GM18909 (cell line): ENCODE measurements around the gene CFAP97D1.

Experiments used
- ATAC-seq: cut with Tn5 transposase; IDR thresholded peaks from one replicate; pipeline ENCODE4 v1.9.1; 2021; ENCODE audit warnings: mild to moderate bottlenecking; ENCODE audit not compliant: unreplicated experiment, poor library complexity

The CFAP97D1 gene

DNA sequence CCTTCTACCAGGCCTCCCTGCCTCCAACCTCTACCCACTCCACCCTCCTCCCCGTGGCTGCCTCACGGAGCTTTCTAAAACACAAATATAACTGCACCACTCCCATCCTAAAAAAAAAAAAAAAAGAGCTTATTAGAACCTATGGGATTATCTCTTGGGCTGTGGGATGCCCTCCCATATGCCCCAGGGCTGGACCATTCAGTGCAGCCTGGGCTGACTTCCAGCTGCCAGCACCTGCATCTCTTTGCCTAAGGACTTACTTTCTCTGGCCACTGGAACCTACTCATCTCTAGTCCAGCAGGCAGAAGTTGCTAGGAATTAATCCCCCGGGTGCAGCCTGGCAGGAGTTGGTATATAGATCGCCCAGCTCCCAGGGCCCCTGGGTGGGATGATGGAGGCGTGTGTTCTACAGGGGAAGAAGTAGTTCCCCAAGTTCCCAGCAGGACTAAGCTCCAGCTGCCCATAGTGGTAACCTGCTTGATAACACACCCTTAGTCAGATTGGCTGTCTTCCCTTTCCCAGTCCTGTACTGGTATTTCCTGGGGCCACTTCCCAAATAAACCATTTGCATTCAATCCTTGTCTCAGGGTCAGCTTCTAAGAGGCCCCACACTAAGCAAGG is 42.4 kb downstream of the CFAP97D1 start:
- no peak for ATAC-seq

DNA sequence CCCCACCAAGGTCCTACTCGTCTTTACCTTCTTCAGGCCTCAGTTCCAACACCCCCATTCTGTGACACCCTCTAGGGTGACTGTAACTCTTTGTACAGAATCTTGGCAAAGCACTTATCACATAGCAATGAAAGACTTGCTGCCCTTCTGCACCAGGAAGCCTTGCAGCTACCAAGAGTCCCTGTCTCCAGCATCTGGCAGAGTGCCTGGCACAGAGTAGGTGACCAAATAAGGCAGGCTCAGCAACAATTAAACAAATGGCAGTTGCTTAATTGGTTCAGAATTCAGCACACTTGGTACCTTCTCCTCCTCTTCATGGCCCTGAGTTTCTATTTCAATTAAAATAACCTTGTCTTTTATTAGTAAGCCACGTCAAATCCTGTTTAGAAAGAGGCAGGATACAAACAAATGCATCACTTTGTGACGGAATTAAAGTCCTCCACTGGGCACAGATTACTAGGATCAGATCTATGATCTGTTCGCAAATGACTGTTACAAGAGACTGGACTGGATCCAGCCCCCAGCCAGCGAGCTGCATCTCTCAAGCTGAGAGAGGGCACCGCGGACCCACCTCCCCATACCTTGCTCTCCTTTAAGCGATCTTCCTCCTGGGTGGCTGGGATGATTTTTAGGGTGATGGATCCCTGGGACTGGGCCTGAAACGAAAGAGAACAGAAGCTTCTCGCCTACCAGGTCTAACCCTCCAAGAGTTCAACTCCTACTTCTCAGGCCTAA is 43.3 kb downstream of the CFAP97D1 start:
- no peak for ATAC-seq

DNA sequence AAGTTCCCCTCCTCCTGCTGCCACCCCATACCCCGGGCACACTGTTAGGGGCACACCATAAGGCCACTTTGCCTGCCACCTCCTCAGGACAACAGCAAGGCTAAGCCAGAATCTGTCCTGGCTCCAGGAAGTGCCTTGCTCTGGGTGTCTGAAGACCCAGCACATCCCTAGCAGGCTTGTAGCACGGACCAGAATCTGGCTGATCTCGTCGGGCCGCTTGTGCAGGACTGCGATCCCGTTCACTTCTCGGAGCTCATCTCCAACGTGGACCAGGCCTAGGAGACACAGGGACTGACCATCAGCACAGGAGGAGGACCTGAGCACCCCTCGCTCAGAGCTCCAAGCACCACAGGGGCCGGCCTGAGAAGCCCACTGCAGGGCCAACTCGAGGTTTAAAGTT is 45.3 kb downstream of the CFAP97D1 start:
- ATAC-seq: no peak

DNA sequence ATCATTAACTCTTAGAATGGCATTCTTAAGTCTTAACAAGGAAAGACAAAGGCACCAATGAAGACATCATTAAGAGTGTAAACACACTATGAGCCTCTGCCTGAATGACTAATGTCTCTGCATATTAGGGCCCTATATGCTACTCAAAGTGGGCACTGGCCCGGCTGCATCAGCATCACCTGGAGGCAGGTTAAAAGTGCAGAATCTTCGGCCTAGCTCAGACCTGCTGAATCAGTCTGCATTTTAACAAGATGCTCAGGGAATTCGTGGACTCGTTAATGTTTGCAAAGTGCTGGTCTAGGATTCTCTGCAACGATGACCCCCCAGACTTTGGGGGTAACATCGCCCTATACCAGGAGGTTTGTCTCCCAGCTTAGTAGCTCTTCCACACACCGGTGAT is 46.0 kb downstream of the CFAP97D1 start:
- ATAC-seq: no peak

DNA sequence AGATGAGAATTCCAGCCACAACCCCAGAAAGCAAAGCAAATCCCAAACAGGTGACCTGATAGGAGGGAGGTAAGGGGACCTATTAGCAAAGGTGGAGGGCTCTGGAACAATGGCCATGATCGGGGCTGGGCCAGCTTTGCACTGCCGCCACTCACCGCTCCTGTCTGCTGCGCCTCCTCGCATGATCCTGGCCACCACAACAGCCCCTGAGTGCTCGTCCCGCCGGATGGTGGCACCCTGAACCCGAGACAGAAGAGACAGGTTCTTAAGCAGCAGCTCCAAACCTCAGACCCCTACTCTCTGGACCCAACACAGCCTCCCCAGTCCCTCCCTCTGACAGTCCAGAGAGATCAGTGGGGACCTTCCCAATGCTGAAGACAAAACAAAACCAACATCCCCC is 47.4 kb downstream of the CFAP97D1 start:
- ATAC-seq: no peak

DNA sequence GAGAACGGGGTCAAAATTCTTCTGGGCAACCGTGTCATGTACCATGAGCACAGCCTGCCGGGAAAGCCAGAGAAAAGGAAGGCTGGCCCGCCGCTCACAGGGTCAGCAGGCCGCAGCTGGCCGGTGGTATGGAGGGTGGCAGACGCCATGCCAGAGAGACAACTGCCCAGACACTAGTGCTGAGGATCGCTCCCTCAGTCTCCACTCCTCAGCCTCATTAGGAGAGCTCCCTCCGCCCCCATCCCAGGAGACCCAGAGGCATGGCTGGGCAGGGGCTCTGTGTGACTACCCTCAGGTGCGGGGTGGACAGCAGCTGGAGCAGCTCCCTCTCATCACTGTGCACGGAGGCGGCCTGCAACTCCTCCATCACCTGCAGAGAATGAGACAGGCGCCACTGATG is 49.5 kb downstream of the CFAP97D1 start:
- no peak for ATAC-seq

DNA sequence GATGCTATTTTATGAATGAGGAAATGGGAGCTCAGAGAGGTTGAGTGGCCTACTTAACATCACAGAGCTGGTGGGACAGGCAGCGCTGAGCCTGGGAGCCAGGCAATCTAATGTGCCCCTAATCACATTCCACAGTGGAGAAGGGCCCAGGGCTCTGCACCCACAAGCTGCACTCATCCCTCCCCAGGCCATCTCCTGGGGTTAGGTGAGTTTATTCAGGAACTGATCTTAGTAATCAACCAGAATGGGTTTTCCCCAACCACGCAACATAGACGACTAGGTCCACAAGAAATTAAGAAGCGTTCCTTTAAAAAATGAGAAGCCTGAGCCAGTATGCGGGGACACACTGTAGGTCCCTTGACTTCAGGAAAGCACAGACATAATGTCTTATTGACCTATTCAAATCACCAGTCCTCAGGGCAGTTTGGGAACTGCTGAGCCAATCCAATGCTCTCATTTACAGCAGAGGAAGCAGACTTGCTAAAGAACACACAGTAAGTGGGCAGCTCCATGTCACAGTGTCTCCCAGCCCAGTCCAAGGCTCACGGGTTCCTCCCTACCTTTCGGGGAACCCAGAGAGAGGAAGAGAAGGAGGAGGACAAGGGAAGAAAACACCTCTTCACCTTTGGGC is 50.4 kb downstream of the CFAP97D1 start:
- no peak for ATAC-seq

DNA sequence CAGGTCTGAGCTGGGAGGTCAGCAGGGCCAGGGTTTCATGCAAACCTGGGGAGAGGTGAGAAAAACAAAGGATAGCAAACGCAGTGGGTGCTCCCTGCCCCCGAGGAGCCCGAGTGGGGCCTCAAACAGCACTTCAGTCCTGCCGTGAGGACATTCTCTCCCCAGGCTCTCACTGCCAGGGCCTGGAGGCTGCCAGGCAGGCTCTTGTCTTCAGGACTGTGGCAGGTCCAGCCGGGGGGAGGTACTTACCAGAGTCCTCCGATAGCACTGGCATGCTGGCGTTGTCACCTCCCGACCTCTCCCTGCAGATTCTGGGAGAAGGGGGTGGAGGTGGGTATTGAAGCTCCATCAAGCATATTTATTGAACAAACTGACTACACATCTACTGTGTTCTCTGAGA is 51.4 kb downstream of the CFAP97D1 start:
- no peak for ATAC-seq

DNA sequence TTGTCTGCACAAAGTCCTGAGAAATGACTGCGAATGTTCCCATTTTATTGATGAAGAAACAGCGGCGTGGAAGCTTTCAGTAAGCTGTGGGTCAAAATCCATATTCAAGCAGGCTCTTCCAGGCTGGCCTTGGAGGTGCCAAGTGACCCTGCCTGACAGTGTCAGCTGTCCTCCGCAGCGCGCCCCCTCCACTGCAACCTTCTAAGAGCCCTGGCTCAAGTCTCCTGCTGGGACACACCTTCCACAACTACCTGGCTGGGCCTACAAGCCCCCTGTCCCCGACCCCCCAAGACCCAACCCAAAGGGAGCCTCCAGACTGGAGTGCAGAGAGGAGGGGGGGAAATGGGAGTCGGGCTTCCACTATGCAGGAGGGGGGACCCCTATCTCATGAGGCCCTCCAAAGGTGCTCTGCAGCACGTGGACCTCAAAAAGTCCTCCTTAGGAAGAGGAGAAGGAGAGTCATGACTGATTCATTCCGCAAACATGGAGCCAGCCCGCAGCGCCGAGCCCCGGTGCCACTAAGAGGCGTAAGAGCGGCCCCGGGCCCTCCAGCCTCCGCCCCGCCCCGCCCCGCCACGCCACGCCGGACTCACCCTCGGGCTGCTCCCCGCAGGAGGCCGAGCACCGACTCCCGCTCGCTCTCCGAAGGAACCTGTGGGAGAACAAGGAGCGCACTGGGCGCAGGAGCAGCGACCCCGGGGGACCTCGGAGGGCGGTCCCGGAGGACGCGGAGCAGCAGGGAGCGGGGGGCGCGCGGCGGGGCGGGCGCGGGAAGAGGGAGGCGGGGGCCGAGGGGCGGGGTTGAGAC is 52.1 kb downstream of the CFAP97D1 start:
- ATAC-seq: no peak

DNA sequence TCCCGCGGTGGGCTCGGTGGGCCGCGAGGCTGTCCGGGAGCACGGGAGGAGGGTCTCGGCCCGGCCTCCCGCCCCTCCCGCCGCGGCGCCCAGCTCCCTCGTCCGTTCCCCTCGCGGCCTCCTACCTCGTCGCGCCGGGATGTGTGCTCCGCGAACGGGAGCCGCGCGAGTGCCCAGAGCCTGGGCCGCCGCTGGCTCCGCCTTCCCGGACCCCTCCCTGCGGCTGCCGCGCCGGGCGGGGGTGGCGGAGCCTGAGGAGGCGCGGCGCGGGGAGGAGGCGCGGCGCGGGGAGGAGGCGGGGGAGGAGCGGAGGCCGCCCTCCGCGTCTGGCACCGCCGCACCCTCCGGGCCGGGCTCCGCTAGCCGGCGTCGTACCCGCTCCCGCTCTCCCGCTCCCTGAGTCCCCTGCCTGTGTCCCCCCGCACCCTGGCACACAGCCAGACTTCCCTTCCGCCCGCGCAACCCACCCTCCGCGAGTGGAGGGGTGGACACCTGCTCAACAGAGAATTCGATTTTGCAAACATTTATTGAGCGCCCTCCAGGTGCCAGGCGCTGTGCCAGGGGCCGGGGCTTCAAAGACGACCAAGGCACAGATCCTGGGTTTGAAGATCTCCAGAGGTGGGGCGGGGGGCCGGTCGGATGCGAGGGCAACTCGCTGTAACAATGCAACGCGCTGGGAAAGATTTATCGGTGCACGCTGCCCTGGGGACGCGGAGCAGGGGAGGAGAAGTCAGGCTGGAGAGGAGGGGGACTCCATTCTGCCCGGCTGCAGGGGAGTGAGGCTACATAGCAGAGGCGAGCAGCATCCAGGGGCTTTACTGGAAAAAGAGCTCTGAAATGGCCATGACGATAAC is 53.0 kb downstream of the CFAP97D1 start, which contains the start of gene MPP3:
Gene MPP3 (minus strand): TSS at position 171 of the 854 bp plus-strand sequence. CDS start 1,240 bp downstream, outside the sequence.
- ATAC-seq: no peak

DNA sequence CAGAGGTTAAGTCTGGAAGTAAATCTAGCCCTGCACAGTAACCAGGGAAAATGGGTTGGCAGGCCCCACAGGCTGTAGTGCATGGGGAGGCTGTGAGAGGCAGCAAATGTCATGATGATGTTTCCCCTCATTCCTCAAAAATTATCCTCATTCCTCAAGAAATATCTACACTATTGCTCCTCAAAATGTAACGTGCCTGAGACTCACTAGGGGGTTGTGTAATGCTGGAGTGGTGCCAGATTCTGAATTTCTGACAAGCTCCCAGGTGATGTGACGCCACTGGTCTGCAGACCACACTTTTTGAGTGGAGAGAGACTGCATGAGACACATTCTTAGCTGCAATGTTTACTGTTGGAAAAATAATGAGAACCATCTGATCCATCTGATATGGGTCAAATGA is 53.9 kb downstream of the CFAP97D1 start:
- no peak for ATAC-seq
